HepG2 (cell line): ENCODE results near the gene ADAM29.

Experiments
- CTCF ChIP-seq: sonication (generic); formaldehyde crosslinking; IDR thresholded peaks from 2 replicates; pipeline ENCODE4 v1.5.0; 2020; ENCODE audit warnings: mild to moderate bottlenecking, missing genetic modification reagents, moderate library complexity
- EP300 ChIP-seq, 3 experiments: sonication (generic) in 1 of 3; formaldehyde crosslinking in 1 of 3; IDR thresholded peaks; 2 replicates each; pipeline versions ENCODE4 v1.5.1 to v1.6.1; 2011 to 2020; ENCODE audit warnings: low read depth in 2 of 3, low read length in 2 of 3, borderline replicate concordance in 1 of 3, improper control_type of control experiment in 1 of 3, mild to moderate bottlenecking in 1 of 3, missing genetic modification reagents in 1 of 3, moderate library complexity in 1 of 3
- ETS1 ChIP-seq: sonication (generic); formaldehyde crosslinking; IDR thresholded peaks from 2 replicates; pipeline ENCODE4 v1.4.0; 2020; ENCODE audit warnings: missing genetic modification reagents
- KLF11 ChIP-seq: IDR thresholded peaks from 2 replicates; pipeline ENCODE4 v1.6.1; 2016; ENCODE audit warnings: missing compliant biosample characterization
- NFKBIZ ChIP-seq: IDR thresholded peaks from 2 replicates; pipeline ENCODE4 v1.6.1; 2018; ENCODE audit warnings: missing genetic modification reagents, missing compliant biosample characterization
- PHF8 ChIP-seq: sonication (generic); formaldehyde crosslinking; IDR thresholded peaks from 2 replicates; pipeline ENCODE4 v1.5.0; 2020; ENCODE audit warnings: missing genetic modification reagents
- REST ChIP-seq, 2 experiments: IDR thresholded peaks; 2 replicates each; pipeline ENCODE4 v1.6.1; 2011 to 2012; ENCODE audit warnings: low read length in 2 of 2, borderline replicate concordance in 1 of 2, low read depth in 1 of 2, mild to moderate bottlenecking in 1 of 2, moderate library complexity in 1 of 2
- SMAD1 ChIP-seq: sonication (generic); formaldehyde crosslinking; IDR thresholded peaks from 2 replicates; pipeline ENCODE4 v1.4.0; 2020; ENCODE audit warnings: missing genetic modification reagents, low read depth, mild to moderate bottlenecking, borderline replicate concordance
- SMAD9 ChIP-seq: sonication (generic); formaldehyde crosslinking; IDR thresholded peaks from 2 replicates; pipeline ENCODE4 v1.5.1; 2020; ENCODE audit warnings: mild to moderate bottlenecking, missing genetic modification reagents
- SRY ChIP-seq: sonication (generic); formaldehyde crosslinking; IDR thresholded peaks from 2 replicates; pipeline ENCODE4 v1.8.0; 2022; ENCODE audit warnings: mild to moderate bottlenecking, missing genetic modification reagents
- YY1 ChIP-seq: IDR thresholded peaks from 2 replicates; pipeline ENCODE4 v1.6.1; 2011; ENCODE audit warnings: low read length, low read depth, moderate library complexity, mild to moderate bottlenecking; ENCODE audit not compliant: insufficient read depth, insufficient replicate concordance
- ZMYM4 ChIP-seq: sonication (generic); formaldehyde crosslinking; IDR thresholded peaks from 2 replicates; pipeline ENCODE4 v1.8.1; 2023; ENCODE audit warnings: mild to moderate bottlenecking, missing genetic modification reagents
- ZNF343 ChIP-seq: sonication (generic); formaldehyde crosslinking; IDR thresholded peaks from 2 replicates; pipeline ENCODE4 v1.4.0; 2020; ENCODE audit warnings: mild to moderate bottlenecking, missing genetic modification reagents
- ZNF891 ChIP-seq: sonication (generic); formaldehyde crosslinking; IDR thresholded peaks from 2 replicates; pipeline ENCODE4 v1.5.0; 2020; ENCODE audit warnings: mild to moderate bottlenecking, missing genetic modification reagents

GRCh38 chr4:174869339-174869738 is 48.8 kb upstream of the ADAM29 start:
- TF ChIP-seq ZNF891 = no peak
- no peak for TF ChIP-seq PHF8 (CRISPR knock-in tag)
- no peak for TF ChIP-seq CTCF (CRISPR knock-in tag)
- no peak for TF ChIP-seq ZNF343 (CRISPR knock-in tag)
- TF ChIP-seq SMAD9 = no peak
- TF ChIP-seq EP300 (IDR thresholded peaks at IDR 0.05; ENCODE audit: low read depth in 2 of 2, low read length in 2 of 2) = no peak
- TF ChIP-seq EP300 (CRISPR knock-in tag; IDR thresholded peaks at IDR 0.05; ENCODE audit: borderline replicate concordance) = no peak
- no peak for TF ChIP-seq REST (IDR thresholded peaks at IDR 0.05; ENCODE audit: borderline replicate concordance in 1 of 2, low read depth in 1 of 2, low read length in 2 of 2)
- no peak for TF ChIP-seq SMAD1 (CRISPR knock-in tag)
- no peak for TF ChIP-seq YY1
- TF ChIP-seq NFKBIZ (CRISPR knock-in tag) = no peak
- no peak for TF ChIP-seq SRY (CRISPR knock-in tag)
- TF ChIP-seq ETS1 = no peak
- no peak for TF ChIP-seq ZMYM4 (CRISPR knock-in tag)
- TF ChIP-seq KLF11 (CRISPR knock-in tag) = no peak
